Activated T-helper 2 cell treated with anti-CD3 and anti-CD28 coated beads, Interferon-gamma antibody, Interleukin-2, Interleukin-4, amounts not matched to agents 10 μg/mL and 5 μg/mL and 100 μg/mL, durations not matched to agents 14 hours and 24 hours and 36 hours (primary cell): ENCODE results near the gene DPH2. TPM values are rescaled to one million over a fixed set of nuclear protein-coding genes. Genes with fewer than 3 reads are reported as not detected.

ENCODE experiments used
- DNase-seq: peaks from one replicate; pipeline ENCODE4 v3.0.0; 2021; ENCODE audit warnings: low spot score
- H3K27ac Mint-ChIP-seq: one replicate; pipeline ENCODE4 v1.8.0; 2021; ENCODE audit warnings: mixed read lengths
- H3K27me3 Mint-ChIP-seq: one replicate; pipeline ENCODE4 v1.8.0; 2021; ENCODE audit warnings: low read depth, mixed read lengths
- H3K36me3 Mint-ChIP-seq: one replicate; pipeline ENCODE4 v1.8.0; 2021; ENCODE audit warnings: low read depth, mixed read lengths
- H3K4me1 Mint-ChIP-seq: one replicate; pipeline ENCODE4 v1.8.0; 2021; ENCODE audit warnings: low read depth, mixed read lengths
- H3K4me3 Mint-ChIP-seq: one replicate; pipeline ENCODE4 v1.8.0; 2021; ENCODE audit warnings: low read depth, mild to moderate bottlenecking, moderate library complexity, mixed read lengths
- H3K9me3 Mint-ChIP-seq: one replicate; pipeline ENCODE4 v1.8.0; 2021; ENCODE audit warnings: mixed read lengths
- intact Hi-C: fragments of 100-400 bp; cut with micrococcal nuclease; formaldehyde crosslinking; loops from one replicate; pipeline ENCODE4 v1.15.1; 2023
- total RNA-seq: library from RNA; stranded (reverse); gene quantifications from 2 replicates; pipeline ENCODE4 v1.2.3, GENCODE V29; 2022

DPH2 gene
- total RNA-seq = 48.2 and 49.5 TPM in 2 replicates

- Mint-ChIP-seq H3K27ac (peak within 1 kb of the TSS; percentile 64), H3K4me1 (peaks cover 24% of the 10 kb centered on the region), H3K27me3 (no peaks in the 10 kb centered on the region), H3K9me3 (no peaks in the 10 kb centered on the region), H3K4me3 (peak within 1 kb of the TSS; percentile 93), H3K36me3 (peaks cover 34% of the 10 kb centered on the region)
- intact Hi-C loops = loop anchor here (1.0 kb wide), 1 partner anchor 24 kb away; the partner anchor contains the start of gene IPO13
- DNase-seq = peak; percentile 89
Observed at GRCh38 chr1:43969746-43970466, at the start of gene DPH2. DPH2 (plus strand) TSS chr1:43970010; CDS start chr1:43970176, 166 bp downstream.

GRCh38 chr1:43921022-43921421, 48.8 kb upstream of the DPH2 start:
- H3K4me1 Mint-ChIP-seq = no peaks in the 10 kb centered on the region
- H3K27me3 Mint-ChIP-seq = no peaks in the 10 kb centered on the region
- H3K9me3 Mint-ChIP-seq = no peaks in the 10 kb centered on the region
- H3K4me3 Mint-ChIP-seq = no peak overlapping the region
- H3K36me3 Mint-ChIP-seq = no peaks in the 10 kb centered on the region
- intact Hi-C loops = no loop called here
- H3K27ac Mint-ChIP-seq = no peak overlapping the region
- DNase-seq = no peak

GRCh38 chr1:43924516-43924915, 45.3 kb upstream of the DPH2 start:
- intact Hi-C loops = no loop called here
- Mint-ChIP-seq H3K27me3 (no peaks in the 10 kb centered on the region), H3K36me3 (peaks cover under 1% of the 10 kb centered on the region), H3K4me1 (peaks cover under 1% of the 10 kb centered on the region), H3K27ac (no peak overlapping the region), H3K4me3 (no peak overlapping the region), H3K9me3 (no peaks in the 10 kb centered on the region)
- no peak for DNase-seq

GRCh38 chr1:43925846-43926245, 44.0 kb upstream of the DPH2 start:
- peaks cover 3% of the 10 kb centered on the region for H3K4me1 Mint-ChIP-seq
- no peak overlapping the region for H3K27ac Mint-ChIP-seq
- no peaks in the 10 kb centered on the region for H3K27me3 Mint-ChIP-seq
- H3K4me3 Mint-ChIP-seq = no peak overlapping the region
- H3K36me3 Mint-ChIP-seq = peaks cover 4% of the 10 kb centered on the region
- intact Hi-C loops = no loop called here
- no peak for DNase-seq
- H3K9me3 Mint-ChIP-seq = no peaks in the 10 kb centered on the region

- DNase-seq = no peak
- Mint-ChIP-seq H3K4me1 (peaks cover 11% of the 10 kb centered on the region), H3K27ac (no peak overlapping the region), H3K4me3 (no peak overlapping the region), H3K36me3 (peaks cover 4% of the 10 kb centered on the region), H3K27me3 (peaks cover 8% of the 10 kb centered on the region), H3K9me3 (no peaks in the 10 kb centered on the region)
- intact Hi-C loops = loop anchor here (5.0 kb wide), 1 partner anchor 403 kb away; no protein-coding TSS in a partner anchor
Observed at GRCh38 chr1:43930168-43930948, 39.5 kb upstream of the DPH2 start.

GRCh38 chr1:43930949-43931275, 38.9 kb upstream of the DPH2 start:
- no peak for DNase-seq
- peaks cover 4% of the 10 kb centered on the region for H3K36me3 Mint-ChIP-seq
- H3K4me1 Mint-ChIP-seq = peaks cover 11% of the 10 kb centered on the region
- H3K27ac Mint-ChIP-seq = no peak overlapping the region
- H3K4me3 Mint-ChIP-seq = no peak overlapping the region
- intact Hi-C loops = loop anchor here (5.0 kb wide), 1 partner anchor 404 kb away; no protein-coding TSS in a partner anchor
- no peaks in the 10 kb centered on the region for H3K9me3 Mint-ChIP-seq
- H3K27me3 Mint-ChIP-seq = peaks cover 10% of the 10 kb centered on the region

- H3K4me1 Mint-ChIP-seq = peaks cover 11% of the 10 kb centered on the region
- no peaks in the 10 kb centered on the region for H3K9me3 Mint-ChIP-seq
- no peak overlapping the region for H3K27ac Mint-ChIP-seq
- H3K4me3 Mint-ChIP-seq = no peak overlapping the region
- H3K27me3 Mint-ChIP-seq = peaks cover 10% of the 10 kb centered on the region
- no peak for DNase-seq
- intact Hi-C loops = loop anchor here (5.0 kb wide), 1 partner anchor 405 kb away; no protein-coding TSS in a partner anchor
- peaks cover 4% of the 10 kb centered on the region for H3K36me3 Mint-ChIP-seq
Observed at GRCh38 chr1:43931711-43932660, 37.8 kb upstream of the DPH2 start.

- Mint-ChIP-seq H3K27me3 (peaks cover 10% of the 10 kb centered on the region), H3K27ac (no peak overlapping the region), H3K9me3 (no peaks in the 10 kb centered on the region), H3K36me3 (peaks cover 4% of the 10 kb centered on the region), H3K4me3 (no peak overlapping the region), H3K4me1 (peaks cover 11% of the 10 kb centered on the region)
- DNase-seq = no peak
- intact Hi-C loops = loop anchor here (5.0 kb wide), 1 partner anchor 406 kb away; no protein-coding TSS in a partner anchor
Observed at GRCh38 chr1:43932786-43933385, 36.9 kb upstream of the DPH2 start.

- peaks cover 11% of the 10 kb centered on the region for H3K4me1 Mint-ChIP-seq
- DNase-seq = no peak
- peaks cover 10% of the 10 kb centered on the region for H3K27me3 Mint-ChIP-seq
- H3K4me3 Mint-ChIP-seq = no peak within 1 kb of the TSS
- intact Hi-C loops = loop anchor here (1.0 to 5.0 kb wide), 2 partner anchors 170 to 406 kb away; no protein-coding TSS in a partner anchor
- H3K9me3 Mint-ChIP-seq = no peaks in the 10 kb centered on the region
- no peak within 1 kb of the TSS for H3K27ac Mint-ChIP-seq
- H3K36me3 Mint-ChIP-seq = peaks cover 4% of the 10 kb centered on the region
Observed at GRCh38 chr1:43933386-43934100, 36.3 kb upstream of the DPH2 start, which contains the start of gene ARTN. ARTN (plus strand) TSS chr1:43933801; CDS start chr1:43935657, 1,856 bp downstream.

- Mint-ChIP-seq H3K4me3 (no peak overlapping the region), H3K9me3 (no peaks in the 10 kb centered on the region), H3K27ac (no peak overlapping the region), H3K4me1 (peaks cover 11% of the 10 kb centered on the region), H3K27me3 (peaks cover 10% of the 10 kb centered on the region), H3K36me3 (peaks cover 4% of the 10 kb centered on the region)
- peak; percentile 33 for DNase-seq
- intact Hi-C loops = loop anchor here (1.0 to 5.0 kb wide), 2 partner anchors 171 to 407 kb away; no protein-coding TSS in a partner anchor
Observed at GRCh38 chr1:43934101-43934985, 35.5 kb upstream of the DPH2 start.

GRCh38 chr1:43934986-43935324, 34.9 kb upstream of the DPH2 start:
- Mint-ChIP-seq H3K27ac (no peak overlapping the region), H3K27me3 (peaks cover 10% of the 10 kb centered on the region), H3K9me3 (no peaks in the 10 kb centered on the region), H3K4me1 (peaks cover 10% of the 10 kb centered on the region), H3K4me3 (no peak overlapping the region), H3K36me3 (peaks cover 5% of the 10 kb centered on the region)
- intact Hi-C loops = loop anchor here (1.0 to 5.0 kb wide), 2 partner anchors 172 to 408 kb away; no protein-coding TSS in a partner anchor
- DNase-seq = no peak
